Fibroblast of mammary gland (primary cell): ENCODE results near the gene PIH1D2.
"Not testable (repeated sequence)": the region's sequence is repeated elsewhere in the genome, so short reads cannot be mapped to it uniquely, and the experiment has no call there.

Experiments
- DNase-seq: peaks from one replicate; pipeline ENCODE4 v3.0.0-alpha.2; 2010; ENCODE audit warnings: low read depth
- H3K4me3 ChIP-seq: 2 replicates; pipeline ENCODE4 v1.5.1; 2011; ENCODE audit warnings: low read depth, mild to moderate bottlenecking, low read length, moderate library complexity; ENCODE audit not compliant: control insufficient read depth
- CTCF ChIP-seq: conservative IDR thresholded peaks from 2 replicates; pipeline ENCODE4 v1.5.1; 2011; ENCODE audit warnings: low read depth, low read length, inconsistent platforms; ENCODE audit not compliant: control insufficient read depth, insufficient read depth

The PIH1D2 gene

DNA sequence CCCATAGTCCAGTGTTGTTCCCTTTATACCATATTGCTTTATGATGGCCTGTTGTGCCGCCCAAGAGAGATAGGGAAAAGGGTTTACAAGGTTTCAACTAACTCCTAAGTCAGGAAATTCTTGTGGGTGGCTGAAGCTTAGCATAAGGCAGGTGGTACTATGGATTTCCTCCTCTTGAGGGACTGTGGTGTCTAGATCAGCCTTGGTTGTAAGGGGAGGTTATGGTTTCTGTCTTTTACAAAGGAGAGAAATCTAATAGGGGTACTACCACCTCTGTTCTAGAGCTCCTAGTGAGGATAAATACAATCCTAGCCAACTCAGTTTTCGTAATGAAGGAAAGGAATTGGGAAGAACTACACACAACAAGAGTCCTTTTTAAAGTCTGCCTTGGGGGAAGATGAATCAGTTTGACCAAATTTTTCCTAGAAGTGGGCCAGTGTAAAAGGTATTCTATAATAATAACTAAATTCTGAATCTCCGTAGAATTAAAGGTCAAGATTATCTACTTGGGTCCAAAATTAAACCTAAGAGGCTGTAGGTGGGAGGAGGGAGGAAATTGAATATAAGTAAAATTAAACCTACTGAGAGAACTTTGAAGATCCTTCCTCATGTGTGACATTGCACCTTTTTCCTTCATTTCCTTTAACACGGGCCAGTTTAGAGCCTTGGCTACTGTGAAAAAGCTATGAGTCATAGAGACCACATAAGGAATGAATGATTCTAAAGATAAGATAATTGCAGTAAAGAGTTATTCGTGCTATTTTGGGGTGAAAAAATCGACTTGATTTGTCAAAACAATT, 31.5 kb downstream of the PIH1D2 start:
- no peak for TF ChIP-seq CTCF
- peak; percentile 26 for DNase-seq
- no peak overlapping the region for H3K4me3 ChIP-seq

- no peak for DNase-seq
- no peak overlapping the region for H3K4me3 ChIP-seq
- no peak for TF ChIP-seq CTCF
These were observed 36.3 kb downstream of the PIH1D2 start for GRCh38 chr11:112037527-112037926.

- no peak for DNase-seq
- no peak overlapping the region for H3K4me3 ChIP-seq
These were observed 39.9 kb downstream of the PIH1D2 start for GRCh38 chr11:112033902-112034301.

GRCh38 chr11:112029460-112029859, 44.4 kb downstream of the PIH1D2 start:
- no peak for DNase-seq
- no peak for TF ChIP-seq CTCF
- no peak overlapping the region for H3K4me3 ChIP-seq

More at GRCh38 chr11:112033902-112034301, 39.9 kb downstream of the PIH1D2 start:
- no peak for TF ChIP-seq CTCF

GRCh38 chr11:112026784-112027410, 46.9 kb downstream of the PIH1D2 start:
- H3K4me3 ChIP-seq, DNase-seq: not testable (repeated sequence)

- TF ChIP-seq CTCF, result no peak
- H3K4me3 ChIP-seq, result peak overlapping the region; percentile 62
- DNase-seq, result peak; percentile 25
These were observed 48.1 kb downstream of the PIH1D2 start for GRCh38 chr11:112025707-112026106.
